ENCODE results near the gene SLC12A4. TPM values are rescaled to one million over a fixed set of nuclear protein-coding genes. Genes with fewer than 3 reads are reported as not detected.
"Not testable (repeated sequence)": the region's sequence is repeated elsewhere in the genome, so short reads cannot be mapped to it uniquely, and the experiment has no call there.

The SLC12A4 gene
- total RNA-seq = 10 to 100 TPM; 12.0 to 16.9 TPM
- long read RNA-seq, partial matches to known transcripts = 13 of 17 reads
- long read RNA-seq, other reads (novel, unspliced or antisense) = 3 of 17 reads

DNA sequence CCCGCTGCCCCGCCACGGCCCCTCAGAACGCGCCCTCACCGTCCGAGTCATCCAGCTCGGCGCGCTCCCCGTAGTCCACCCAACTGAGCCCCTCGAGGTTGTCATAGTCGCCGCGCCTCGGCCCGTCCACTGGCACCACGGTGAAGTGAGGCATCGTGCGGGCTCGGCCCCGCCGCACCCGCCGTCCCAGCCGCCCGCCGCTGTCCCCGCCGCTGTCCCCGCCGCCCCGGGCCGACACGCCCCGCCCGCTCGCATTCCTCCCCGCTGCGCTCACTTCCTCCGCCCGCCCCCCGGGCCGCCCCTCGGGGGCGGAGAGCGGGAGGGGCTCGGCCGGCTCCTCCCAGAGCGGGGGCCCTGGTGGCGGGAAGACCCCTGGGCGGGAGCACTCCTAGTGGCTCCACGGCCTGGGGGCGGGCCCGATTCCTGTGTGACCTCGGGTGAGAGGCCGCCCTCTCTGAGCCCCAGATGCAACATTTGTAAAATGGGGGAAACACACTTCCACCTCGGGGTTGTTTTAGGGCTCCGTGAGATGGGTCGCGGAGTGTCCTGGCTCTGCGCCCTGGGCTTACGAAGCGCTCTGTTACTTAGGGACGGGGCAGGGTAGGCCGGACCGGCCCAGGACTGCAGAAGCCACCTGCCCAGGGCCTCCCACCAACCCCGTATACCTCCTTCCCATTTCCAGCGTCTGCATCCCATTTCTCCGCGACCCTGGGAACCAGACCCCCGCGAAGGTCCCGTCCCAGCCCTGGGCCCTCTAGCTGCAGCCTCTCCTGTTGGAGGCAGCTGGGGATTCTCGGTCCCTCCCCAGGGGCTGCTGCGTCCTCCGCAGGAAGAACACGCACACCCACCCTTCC lies at the start of gene SLC12A4:
Gene SLC12A4, minus strand, starts transcription at position 238 of the 854 bp plus-strand sequence. Its CDS starts 84 bp downstream, at position 154.
- ATAC-seq (peak; percentile 89), DNase-seq (peak; percentile 80 to 83)
- intact Hi-C loops (cut with DNase I, micrococcal nuclease) = no loop called here

DNA sequence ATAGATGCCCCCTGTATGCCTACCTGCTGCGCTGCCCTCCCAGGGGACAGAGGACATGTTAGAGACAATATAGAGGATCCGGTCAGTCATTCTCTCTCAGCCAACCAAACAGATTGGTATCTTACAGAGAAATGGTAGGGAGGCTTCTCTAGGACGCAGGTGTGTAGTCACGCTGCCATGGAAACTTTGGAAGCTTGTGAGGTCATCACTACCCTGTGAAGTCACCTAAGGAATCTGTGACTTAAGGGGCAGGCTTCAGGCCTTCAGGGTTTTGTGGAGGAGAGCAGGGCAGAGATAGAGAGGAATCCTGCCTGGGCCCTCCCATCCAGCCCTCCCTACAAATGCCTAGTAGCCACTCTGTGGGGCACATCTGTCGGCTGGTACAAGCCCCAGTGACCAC lies 47.2 kb upstream of the SLC12A4 start, which contains the start of gene DPEP2NB:
Gene DPEP2NB, minus strand, starts transcription at position 231 of the 400 bp plus-strand sequence. Its CDS starts 141 bp downstream, at position 90.
- ATAC-seq (no peak), DNase-seq (no peak)
- intact Hi-C loops (cut with DNase I, micrococcal nuclease) = no loop called here

DNA sequence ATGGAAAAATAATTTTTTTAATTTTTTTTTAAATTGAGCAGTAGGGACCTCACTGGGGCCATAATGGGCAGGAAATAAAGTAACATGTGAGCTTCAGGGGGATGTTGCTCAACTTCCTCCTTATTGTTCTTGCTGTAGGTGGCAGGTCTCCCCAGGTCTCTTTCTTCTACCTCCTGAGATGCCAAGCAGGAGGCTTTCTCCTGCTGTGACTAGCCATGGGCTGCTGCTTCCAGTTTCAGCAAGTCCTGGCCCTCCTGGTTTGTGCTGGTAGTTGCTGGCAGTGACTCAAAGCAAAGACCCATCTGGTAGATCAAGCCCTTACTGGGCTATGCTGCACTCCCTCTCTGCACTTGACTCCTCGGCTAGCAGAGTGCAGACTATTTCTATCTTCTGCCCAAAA lies 45.0 kb upstream of the SLC12A4 start:
- ATAC-seq (no peak), DNase-seq (no peak)
- intact Hi-C loops (cut with DNase I, micrococcal nuclease) = no loop called here

DNA sequence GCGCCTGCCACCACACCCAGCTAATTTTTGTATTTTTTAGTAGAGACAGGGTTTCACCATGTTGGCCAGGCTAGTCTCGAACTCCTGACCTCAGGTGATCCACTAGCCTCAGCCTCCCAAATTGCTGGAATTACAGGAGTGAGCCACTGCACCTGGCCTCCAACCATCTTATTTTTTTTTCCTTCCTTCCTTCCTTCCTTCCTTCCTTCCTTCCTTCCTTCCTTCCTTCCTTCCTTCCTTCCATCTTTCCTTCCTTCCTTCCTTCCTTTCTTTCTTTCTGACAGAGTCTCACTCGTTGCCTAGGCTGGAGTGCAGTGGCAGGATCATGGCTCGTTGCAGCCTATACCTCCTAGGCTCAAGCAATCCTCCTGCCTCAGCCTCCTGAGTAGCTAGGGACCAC lies 41.4 kb upstream of the SLC12A4 start:
- intact Hi-C loops (cut with DNase I, micrococcal nuclease) = not testable (repeated sequence)

DNA sequence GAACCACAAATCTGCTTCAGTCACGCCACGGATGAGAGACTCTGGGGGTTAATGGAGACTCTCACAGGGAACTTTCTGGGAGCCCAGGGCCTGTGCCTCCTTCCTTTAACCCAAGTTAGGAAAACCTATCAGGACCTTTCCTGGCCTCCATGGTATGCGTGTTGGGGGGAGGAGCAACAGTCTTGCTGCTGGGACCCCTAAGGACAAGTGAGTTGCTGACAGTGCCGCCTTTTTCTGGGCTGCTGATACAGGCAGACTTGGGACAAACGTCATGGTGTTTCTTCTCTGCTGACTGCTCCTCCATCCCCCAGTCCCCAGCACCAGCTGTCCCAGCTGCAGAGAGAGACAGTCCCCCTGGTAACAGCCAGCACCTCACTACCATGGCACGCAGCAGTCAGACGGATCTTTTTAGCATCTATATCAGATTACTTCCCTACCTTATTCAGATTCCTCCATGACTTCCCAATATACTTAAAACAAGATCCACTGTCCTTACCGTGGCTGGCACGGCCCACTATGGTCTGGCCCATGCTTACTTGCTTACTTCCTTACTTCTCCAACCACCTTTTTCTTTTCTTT lies 40.8 kb upstream of the SLC12A4 start:
- DNase-seq (no peak), ATAC-seq (no peak)
- intact Hi-C loops (cut with DNase I, micrococcal nuclease) = no loop called here

More for the DNA sequence above, 41.4 kb upstream of the SLC12A4 start:
- not testable (repeated sequence) for DNase-seq, ATAC-seq

DNA sequence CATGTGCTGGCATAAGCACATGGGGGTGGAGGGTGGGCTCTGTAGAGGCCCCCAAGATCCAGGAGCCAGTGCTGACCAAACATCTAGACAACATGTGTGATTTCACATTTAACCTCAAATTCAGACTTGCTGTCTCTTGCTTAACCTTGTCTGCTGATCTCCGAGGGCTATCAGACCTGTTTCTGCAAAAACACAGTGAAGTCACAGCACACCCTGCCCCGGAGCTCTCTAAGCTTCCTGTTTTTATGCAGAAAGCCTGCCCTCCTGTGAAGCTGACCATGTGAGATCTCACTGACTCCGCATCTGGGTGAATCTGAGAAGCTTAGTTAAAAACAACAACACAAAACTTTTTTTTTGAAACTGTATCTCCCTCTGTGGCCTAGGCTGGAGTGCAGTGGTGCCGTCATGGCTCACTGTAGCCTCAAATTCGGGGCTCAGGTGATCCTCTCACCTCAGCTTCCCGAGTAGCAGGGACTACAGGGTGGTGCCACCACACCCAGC lies 37.4 kb upstream of the SLC12A4 start:
- intact Hi-C loops (cut with DNase I, micrococcal nuclease) = no loop called here
- ATAC-seq (peak; percentile 33), DNase-seq (peak in 1 of 2 donors; percentile 46)

DNA sequence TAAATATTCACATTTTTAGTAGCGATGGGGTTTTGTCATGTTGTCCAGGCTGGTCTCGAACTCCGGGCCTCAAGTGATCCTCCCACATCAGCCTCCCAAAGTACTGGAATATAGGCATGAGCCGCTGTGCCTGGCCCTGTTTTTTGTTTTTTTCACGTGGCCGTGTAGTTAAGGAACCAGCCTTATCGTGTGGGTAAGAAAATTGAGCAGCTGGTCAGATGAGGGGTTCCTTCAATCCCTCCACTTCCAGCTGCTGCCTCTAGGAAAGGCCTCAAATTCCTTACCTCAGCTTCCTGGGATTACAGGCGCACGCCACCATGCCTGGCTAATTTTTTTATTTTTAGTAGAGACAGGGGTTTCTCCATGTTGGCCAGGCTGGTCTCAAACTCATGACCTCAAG lies 36.8 kb upstream of the SLC12A4 start:
- ATAC-seq (no peak), DNase-seq (no peak)
- intact Hi-C loops (cut with DNase I, micrococcal nuclease) = no loop called here

DNA sequence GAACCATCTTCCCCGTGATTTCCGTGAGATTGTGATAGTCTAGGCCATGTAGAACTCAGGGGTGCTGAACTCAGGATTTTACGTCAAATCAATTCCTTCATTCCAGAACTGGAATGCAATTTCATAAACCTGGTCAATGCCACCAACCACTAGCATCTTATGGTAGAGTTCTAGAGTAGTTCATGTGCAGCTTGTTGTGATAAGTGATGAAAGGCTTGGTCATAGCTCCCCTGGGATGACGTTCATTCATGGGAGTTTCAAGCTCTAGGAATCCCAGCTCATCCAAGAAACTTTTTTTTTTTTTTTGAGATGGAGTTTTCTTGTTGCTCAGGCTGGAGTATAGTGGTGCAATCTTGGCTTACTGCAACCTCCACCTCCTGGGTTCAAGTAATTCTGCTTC lies 34.6 kb upstream of the SLC12A4 start:
- DNase-seq = no peak
- ATAC-seq = no peak
- intact Hi-C loops (cut with DNase I, micrococcal nuclease) = no loop called here

DNA sequence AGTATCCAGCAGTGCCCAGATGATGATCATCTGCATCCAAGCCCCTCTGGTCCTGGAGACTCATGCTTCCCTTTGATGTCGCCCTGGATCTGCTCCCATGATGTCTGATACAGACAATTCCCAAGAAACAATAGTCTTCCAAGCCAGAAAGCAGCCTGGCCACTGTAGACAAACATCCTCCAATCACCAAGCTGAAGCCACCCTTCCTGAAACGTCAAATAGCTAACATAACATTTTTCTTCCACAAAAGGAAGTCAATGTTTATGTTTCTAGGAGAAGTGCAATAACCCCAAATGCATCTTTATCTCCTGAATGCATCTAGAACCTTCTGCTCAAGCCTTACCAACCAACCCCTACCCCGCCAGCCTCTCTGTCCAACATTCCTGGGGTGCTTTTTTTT lies 32.0 kb upstream of the SLC12A4 start:
- intact Hi-C loops (cut with DNase I, micrococcal nuclease) = no loop called here
- no peak for ATAC-seq
- DNase-seq = no peak

DNA sequence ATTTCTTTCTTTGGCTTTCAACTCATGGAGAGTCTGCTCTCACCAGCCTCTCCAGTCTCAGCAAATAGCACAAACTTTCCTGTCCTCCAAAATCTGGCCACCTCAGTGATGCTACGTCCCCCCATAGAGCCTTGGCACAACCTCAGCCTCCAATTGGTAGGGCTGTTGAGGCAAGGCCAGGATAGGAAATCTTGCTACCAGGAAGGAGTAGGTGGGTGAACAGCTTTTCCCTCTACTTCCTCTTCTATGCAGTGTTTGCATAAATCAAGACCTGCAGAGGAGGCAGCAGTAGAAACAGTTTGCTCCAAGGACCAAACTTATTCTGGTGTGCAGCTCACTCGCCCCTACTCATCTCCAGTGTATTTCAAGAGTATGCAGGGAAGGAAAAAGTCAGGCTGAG lies 31.5 kb upstream of the SLC12A4 start:
- ATAC-seq (no peak), DNase-seq (no peak)
- intact Hi-C loops (cut with DNase I, micrococcal nuclease) = no loop called here

DNA sequence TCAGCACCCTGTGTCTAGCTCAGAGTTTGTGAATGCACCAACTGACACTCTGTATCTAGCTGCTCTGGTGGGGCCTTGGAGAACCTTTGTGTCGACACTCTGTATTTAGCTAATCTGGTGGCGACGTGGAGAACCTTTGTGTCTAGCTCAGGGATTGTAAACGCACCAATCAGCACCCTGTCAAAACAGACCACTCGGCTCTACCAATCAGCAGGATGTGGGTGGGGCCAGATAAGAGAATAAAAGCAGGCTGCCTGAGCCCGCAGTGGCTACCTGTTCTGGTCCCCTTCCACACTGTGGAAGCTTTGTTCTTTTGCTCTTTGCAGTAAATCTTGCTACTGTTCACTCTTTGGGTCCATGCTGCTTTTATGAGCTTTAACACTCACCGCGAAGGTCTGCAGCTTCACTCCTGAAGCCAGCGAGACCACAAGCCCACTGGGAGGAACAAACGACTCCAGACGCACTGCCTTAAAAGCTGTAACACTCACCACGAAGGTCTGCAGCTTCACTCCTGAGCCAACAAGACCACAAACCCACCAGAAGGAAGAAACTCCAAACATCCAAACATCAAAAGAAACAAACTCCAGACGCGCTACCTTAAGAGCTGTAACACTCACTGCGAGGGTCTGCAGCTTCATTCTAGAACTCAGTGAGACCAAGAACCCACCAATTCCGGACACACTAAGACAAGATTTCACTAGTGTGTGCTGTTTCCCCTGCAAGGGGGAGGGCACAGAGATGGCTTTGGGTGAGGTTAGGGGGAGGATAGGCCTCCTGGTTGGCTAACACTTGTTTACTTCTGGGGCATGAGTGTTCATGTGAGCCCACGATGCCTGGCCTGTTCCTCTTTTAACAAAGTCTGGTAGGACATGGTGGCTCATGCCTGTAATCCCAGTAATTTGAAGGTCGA lies 30.6 kb upstream of the SLC12A4 start, which contains the start of gene DPEP2:
Gene DPEP2, minus strand, starts transcription at position 706 of the 910 bp plus-strand sequence. CDS start 6,272 bp downstream, outside the sequence.
- not testable (repeated sequence) for DNase-seq

DNA sequence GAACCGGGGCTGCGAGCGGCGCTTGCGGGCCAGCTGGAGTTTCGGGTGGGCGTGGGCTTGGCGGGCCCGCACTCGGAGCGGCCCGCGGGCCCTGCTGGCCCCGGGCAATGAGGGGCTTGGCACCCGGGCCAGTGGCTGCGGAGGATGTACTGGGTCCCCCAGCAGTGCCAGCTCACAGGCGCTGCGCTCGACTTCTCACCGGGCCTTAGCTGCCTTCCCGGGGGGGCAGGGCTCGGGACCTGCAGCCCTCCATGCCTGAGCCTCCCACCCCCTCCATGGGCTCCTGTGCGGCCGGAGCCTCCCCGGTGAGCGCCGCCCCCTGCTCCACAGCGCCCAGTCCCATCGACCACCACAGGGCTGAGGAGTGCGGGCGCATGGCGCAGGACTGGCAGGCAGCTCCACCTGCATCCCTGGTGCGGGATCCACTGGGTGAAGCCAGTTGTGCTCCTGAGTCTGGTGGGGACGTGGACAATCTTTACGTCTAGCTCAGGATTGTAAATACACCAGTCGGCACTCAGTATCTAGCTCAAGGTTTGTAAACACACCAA lies 29.9 kb upstream of the SLC12A4 start:
- intact Hi-C loops (cut with DNase I, micrococcal nuclease); ATAC-seq; DNase-seq: not testable (repeated sequence)

More for the DNA sequence above, 30.6 kb upstream of the SLC12A4 start, which contains the start of gene DPEP2:
- intact Hi-C loops (cut with DNase I, micrococcal nuclease) = not testable (repeated sequence)
- peak; percentile 32 for ATAC-seq

DNA sequence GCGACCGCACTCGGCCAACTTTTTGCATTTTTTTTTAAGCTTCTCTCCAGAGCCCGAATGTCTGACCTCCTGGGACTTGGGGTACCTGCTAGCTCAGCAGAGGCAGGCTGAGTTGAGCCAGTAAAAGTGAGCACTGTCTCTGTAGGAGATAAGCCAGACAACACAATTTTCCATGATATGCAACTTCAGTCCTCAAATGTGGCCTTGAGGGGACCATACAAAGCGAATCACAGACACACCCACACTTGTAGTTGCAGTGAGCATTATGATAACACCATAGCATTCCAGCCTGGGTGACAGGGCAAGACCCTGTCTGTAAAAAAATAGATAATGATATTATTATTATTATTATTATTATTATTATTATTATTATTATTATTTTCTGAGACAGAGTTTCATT lies 28.2 kb upstream of the SLC12A4 start:
- DNase-seq (no peak), ATAC-seq (no peak)
- intact Hi-C loops (cut with DNase I, micrococcal nuclease) = no loop called here

DNA sequence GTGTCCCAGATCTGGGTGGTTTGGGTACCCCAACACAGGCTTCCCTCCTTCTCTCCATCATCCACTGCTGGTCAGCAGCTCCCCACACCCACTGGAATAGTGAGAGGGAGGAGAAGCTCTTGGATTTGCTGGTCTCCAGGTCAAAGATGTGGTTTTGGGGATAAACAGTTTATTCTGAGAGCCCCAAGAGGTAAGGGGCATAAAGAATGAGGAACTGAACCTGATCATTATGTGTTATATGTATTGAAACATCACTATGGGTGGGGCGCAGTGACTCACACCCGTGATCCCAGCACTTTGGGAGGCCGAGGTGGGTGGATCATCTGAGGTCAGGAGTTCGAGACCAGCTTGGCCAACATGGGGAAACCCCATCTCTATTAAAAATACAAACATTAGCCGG lies 27.0 kb upstream of the SLC12A4 start:
- ATAC-seq = no peak
- intact Hi-C loops (cut with DNase I, micrococcal nuclease) = no loop called here
- no peak for DNase-seq

DNA sequence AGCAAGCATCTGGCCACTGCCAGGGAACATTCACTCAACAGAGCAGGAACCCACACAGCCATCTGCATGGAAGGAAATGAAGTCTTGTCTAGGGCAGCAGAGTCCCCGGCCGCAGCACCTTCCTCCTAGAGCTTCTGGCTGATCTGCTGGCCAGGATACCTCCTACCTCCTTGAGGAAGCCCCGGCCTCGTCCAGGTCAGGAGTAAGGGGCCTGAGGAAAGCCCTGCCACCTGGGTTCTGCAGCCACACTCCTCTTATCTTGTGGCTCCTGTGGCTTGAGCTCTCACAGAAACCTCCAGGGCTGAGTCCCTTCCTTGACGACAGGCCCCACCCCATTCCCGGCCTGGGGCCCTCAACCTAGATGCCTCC lies 25.6 kb upstream of the SLC12A4 start:
- intact Hi-C loops (cut with DNase I, micrococcal nuclease); DNase-seq; ATAC-seq: not testable (repeated sequence)

DNA sequence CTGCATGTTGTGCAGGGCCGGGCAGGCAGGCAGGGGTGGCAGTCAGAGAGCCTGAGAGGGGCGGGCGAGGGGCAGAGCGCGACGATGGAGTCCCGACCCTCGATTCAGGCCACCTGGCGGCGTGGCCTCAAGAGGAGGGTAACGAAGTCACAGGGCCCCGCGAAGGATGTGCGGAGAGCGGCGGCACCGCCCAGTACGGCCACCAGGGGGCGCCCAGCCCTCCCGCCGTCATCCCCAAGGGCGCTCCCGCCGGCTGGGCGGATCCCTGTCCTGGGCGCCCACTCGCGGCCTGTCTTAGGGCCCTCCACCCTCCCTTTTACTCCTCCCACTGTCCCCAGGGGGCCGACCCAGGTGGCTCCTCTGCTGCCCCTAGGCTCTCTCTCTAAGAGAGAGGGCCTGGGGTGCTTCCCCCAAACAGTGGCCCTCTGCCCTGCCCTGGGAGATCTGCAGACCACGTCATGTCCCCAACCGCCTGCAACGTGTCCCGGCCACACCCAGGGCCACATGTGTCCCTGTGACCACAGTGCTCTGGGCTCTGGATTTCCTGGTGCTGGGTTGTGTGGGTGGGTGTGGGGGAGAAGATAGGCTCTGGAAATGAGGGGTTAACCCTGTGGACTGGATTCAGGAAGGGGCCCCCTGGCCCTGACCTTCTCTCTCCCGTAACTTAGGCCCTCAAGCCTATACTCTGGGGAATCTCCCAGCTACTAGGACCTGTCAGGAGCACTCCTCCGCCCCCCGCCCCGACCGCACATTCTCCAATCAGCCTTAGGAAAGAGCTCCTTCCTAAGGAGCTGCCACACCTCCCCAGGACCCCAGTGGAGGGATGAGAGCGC lies 25.0 kb upstream of the SLC12A4 start:
- DNase-seq = peak; percentile 81 to 86
- peak; percentile 92 for ATAC-seq
- intact Hi-C loops (cut with DNase I, micrococcal nuclease) = no loop called here

DNA sequence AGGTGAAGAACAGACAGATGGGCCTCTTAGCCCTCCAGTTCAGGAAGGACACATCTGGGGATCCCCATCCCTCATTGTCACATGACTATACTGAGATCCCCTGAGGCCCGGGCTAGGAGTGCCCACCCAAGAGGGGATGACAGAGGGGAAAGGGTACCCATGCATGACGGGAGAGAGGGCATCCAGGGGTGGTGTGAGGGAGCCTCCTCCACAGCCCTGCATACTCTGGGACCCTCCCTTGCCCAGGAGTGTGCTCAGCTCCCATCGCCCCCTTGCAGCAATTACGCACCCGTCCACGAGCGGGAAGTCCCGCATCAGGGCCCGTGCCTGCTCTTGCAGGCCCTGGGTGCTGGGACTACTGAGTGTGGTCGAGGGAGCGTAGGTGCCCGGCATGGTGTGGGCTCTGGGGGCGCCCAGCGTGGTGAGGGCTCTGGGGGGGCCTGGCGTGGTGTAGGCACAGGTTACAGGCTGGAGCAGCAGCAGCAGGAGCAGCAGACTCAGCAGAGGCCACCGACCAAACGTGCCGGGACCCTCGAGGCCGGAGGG lies 24.3 kb upstream of the SLC12A4 start:
- intact Hi-C loops (cut with DNase I, micrococcal nuclease) = no loop called here
- DNase-seq (no peak), ATAC-seq (no peak)

All from left colon (tissue), 2 donors.